GM12874 (cell line): ENCODE measurements around the gene SCGB3A2.

ENCODE experiments used
- CTCF ChIP-seq: IDR thresholded peaks from 2 replicates; pipeline ENCODE4 v1.5.1; 2011; ENCODE audit warnings: low read depth, mild to moderate bottlenecking, control low read depth, low read length, moderate library complexity; ENCODE audit not compliant: insufficient read depth

Gene SCGB3A2

GRCh38 chr5:147918101-147918685 is 39.7 kb downstream of the SCGB3A2 start:
- TF ChIP-seq CTCF: no peak

GRCh38 chr5:147918899-147919298 is 40.4 kb downstream of the SCGB3A2 start:
- no peak for TF ChIP-seq CTCF

GRCh38 chr5:147920420-147921030 is 42.0 kb downstream of the SCGB3A2 start:
- no peak for TF ChIP-seq CTCF

- no peak for TF ChIP-seq CTCF
These were observed 42.6 kb downstream of the SCGB3A2 start for GRCh38 chr5:147921136-147921535.

- no peak for TF ChIP-seq CTCF
These were observed 46.5 kb downstream of the SCGB3A2 start for GRCh38 chr5:147925020-147925419.

- no peak for TF ChIP-seq CTCF
These were observed 49.4 kb downstream of the SCGB3A2 start for GRCh38 chr5:147927901-147928300.

GRCh38 chr5:147930769-147931168 is 52.3 kb downstream of the SCGB3A2 start:
- no peak for TF ChIP-seq CTCF
